Measurements from ENCODE around the gene RBSN.

DNA sequence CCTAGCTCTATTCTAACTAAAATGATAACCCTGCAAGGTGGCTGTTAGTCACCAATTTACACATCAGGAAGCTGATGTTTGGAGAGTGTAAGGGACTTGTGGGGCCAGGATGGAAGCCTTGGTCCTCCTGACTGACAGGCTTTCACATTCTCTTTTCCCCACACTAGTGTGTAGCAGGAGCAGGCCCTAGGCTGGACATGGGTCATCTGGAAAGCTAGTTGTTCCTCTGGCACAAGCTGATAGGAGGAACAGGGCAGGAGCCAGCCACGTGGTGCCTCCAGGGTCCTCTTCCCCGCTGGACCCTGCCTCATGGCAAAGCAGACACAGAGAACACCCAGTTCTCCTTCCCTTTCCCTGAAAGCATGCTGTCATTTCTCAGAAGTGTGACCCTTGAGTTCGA is 18.1 kb upstream of the RBSN start:
- TF ChIP-seq, protein P1, sequence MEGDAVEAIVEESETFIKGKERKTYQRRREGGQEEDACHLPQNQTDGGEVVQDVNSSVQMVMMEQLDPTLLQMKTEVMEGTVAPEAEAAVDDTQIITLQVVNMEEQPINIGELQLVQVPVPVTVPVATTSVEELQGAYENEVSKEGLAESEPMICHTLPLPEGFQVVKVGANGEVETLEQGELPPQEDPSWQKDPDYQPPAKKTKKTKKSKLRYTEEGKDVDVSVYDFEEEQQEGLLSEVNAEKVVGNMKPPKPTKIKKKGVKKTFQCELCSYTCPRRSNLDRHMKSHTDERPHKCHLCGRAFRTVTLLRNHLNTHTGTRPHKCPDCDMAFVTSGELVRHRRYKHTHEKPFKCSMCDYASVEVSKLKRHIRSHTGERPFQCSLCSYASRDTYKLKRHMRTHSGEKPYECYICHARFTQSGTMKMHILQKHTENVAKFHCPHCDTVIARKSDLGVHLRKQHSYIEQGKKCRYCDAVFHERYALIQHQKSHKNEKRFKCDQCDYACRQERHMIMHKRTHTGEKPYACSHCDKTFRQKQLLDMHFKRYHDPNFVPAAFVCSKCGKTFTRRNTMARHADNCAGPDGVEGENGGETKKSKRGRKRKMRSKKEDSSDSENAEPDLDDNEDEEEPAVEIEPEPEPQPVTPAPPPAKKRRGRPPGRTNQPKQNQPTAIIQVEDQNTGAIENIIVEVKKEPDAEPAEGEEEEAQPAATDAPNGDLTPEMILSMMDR (IDR thresholded peaks at IDR 0.05; ENCODE audit: low read depth, low read length, poor library complexity, severe bottlenecking): no peak
- no peak for TF ChIP-seq EZH2phosphoT487 (IDR thresholded peaks at IDR 0.05; ENCODE audit: borderline replicate concordance, low read length)

Data from DOHH2 (cell line).